Measurements from ENCODE around the gene ACR.

DNA sequence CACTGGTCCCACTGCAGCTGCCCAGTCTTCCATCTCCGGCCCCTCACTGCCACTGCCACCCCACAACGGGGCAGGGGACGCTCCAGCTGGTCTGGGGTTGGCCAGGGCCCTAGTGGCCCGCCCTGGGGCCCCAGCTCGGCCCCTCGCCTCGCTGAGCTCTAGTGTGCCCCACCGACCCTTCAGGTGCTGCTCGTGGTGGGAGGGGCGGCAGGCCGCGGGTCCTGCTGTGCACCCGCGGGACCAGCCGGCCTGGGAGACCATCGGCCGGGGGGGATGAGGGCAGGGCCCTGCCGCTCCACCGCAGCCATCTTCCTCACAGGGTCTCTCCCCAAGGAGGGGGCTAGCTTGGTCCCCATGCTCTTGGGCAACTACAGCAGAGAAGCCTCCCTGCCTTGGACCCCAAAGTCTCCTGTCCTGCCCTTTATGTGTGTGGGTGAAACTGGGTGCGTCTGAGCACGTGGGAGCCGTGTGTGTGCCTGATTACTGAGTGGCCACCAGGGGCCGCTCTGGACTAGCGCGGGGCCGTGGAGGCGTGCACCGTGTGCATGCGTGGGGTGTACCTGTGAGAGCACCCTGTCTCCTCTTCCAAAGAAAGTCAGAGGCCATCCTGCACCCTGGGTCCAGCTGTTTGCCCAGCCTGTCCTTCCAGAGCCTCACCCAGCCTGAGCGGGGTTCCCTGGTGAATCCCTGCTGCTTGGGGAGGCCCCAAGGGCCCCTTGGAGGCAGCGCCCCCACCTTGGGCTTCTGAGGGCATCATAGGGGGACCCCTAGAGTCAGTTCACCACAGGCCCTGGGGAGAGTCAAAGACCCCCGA is 6.0 kb upstream of the ACR start:
- no peak for TF ChIP-seq FOXA1 (IDR thresholded peaks at IDR 0.05)
- peak; percentile 64 for TF ChIP-seq L3MBTL2 (conservative IDR thresholded peaks at IDR 0.05)
- TF ChIP-seq ZNF384 (IDR thresholded peaks at IDR 0.05) = no peak
- no peak for TF ChIP-seq SP1 (IDR thresholded peaks at IDR 0.05)
- TF ChIP-seq NFRKB (IDR thresholded peaks at IDR 0.05) = no peak
- no peak for TF ChIP-seq SUZ12 (IDR thresholded peaks at IDR 0.05)
- TF ChIP-seq PKNOX1 (IDR thresholded peaks at IDR 0.05) = no peak
